ENCODE measurements around the gene TOPBP1.

- TF ChIP-seq CTCF (IDR thresholded peaks at IDR 0.05; ENCODE audit: insufficient read depth, low read length, poor library complexity, severe bottlenecking) (no peak), EZH2phosphoT487 (conservative IDR thresholded peaks at IDR 0.05; ENCODE audit: low read length) (no peak)
Observed at GRCh38 chr3:133699467-133699866, 37.7 kb upstream of the TOPBP1 start.

All from SU-DHL-6 (cell line).